ENCODE data around the gene SLIT2.

DNA sequence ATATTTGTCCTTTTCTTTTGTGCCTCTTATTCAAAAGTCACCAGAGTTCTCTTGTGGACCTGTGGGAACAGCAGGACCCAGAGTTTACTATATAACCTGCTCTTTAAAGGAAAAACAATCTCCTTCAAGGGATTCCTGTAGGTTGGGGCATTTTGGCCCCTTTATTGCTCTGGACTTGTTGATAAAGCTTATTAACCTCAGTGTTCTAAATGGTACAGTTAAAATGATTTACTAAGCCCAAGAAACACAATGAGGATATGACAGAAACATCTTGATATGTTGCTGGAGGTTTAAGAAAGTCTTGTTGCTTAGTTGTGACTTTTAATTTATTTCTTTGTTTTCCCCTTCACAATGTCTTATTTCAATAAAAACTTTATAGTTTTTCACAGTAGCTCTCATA lies 46.8 kb downstream of the SLIT2 start:
- TF ChIP-seq, protein P1, sequence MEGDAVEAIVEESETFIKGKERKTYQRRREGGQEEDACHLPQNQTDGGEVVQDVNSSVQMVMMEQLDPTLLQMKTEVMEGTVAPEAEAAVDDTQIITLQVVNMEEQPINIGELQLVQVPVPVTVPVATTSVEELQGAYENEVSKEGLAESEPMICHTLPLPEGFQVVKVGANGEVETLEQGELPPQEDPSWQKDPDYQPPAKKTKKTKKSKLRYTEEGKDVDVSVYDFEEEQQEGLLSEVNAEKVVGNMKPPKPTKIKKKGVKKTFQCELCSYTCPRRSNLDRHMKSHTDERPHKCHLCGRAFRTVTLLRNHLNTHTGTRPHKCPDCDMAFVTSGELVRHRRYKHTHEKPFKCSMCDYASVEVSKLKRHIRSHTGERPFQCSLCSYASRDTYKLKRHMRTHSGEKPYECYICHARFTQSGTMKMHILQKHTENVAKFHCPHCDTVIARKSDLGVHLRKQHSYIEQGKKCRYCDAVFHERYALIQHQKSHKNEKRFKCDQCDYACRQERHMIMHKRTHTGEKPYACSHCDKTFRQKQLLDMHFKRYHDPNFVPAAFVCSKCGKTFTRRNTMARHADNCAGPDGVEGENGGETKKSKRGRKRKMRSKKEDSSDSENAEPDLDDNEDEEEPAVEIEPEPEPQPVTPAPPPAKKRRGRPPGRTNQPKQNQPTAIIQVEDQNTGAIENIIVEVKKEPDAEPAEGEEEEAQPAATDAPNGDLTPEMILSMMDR (IDR thresholded peaks at IDR 0.05; ENCODE audit: poor library complexity, severe bottlenecking) = no peak
- TF ChIP-seq TAF1 (IDR thresholded peaks at IDR 0.05; ENCODE audit: low read depth) (no peak), POLR2AphosphoS5 (IDR thresholded peaks at IDR 0.05) (no peak), MXI1 (conservative IDR thresholded peaks at IDR 0.05; ENCODE audit: poor library complexity, severe bottlenecking) (no peak), EP300 (conservative IDR thresholded peaks at IDR 0.05; ENCODE audit: poor library complexity, severe bottlenecking) (no peak), EZH2 (IDR thresholded peaks at IDR 0.05; ENCODE audit: borderline replicate concordance, insufficient read depth, low read length, poor library complexity, severe bottlenecking) (no peak), RAD21 (conservative IDR thresholded peaks at IDR 0.05) (no peak)
- TF ChIP-seq, protein P2, sequence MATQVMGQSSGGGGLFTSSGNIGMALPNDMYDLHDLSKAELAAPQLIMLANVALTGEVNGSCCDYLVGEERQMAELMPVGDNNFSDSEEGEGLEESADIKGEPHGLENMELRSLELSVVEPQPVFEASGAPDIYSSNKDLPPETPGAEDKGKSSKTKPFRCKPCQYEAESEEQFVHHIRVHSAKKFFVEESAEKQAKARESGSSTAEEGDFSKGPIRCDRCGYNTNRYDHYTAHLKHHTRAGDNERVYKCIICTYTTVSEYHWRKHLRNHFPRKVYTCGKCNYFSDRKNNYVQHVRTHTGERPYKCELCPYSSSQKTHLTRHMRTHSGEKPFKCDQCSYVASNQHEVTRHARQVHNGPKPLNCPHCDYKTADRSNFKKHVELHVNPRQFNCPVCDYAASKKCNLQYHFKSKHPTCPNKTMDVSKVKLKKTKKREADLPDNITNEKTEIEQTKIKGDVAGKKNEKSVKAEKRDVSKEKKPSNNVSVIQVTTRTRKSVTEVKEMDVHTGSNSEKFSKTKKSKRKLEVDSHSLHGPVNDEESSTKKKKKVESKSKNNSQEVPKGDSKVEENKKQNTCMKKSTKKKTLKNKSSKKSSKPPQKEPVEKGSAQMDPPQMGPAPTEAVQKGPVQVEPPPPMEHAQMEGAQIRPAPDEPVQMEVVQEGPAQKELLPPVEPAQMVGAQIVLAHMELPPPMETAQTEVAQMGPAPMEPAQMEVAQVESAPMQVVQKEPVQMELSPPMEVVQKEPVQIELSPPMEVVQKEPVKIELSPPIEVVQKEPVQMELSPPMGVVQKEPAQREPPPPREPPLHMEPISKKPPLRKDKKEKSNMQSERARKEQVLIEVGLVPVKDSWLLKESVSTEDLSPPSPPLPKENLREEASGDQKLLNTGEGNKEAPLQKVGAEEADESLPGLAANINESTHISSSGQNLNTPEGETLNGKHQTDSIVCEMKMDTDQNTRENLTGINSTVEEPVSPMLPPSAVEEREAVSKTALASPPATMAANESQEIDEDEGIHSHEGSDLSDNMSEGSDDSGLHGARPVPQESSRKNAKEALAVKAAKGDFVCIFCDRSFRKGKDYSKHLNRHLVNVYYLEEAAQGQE (IDR thresholded peaks at IDR 0.05; ENCODE audit: borderline replicate concordance) = no peak
